ENCODE measurements around the gene TXNDC2. TPM values are rescaled to one million over a fixed set of nuclear protein-coding genes. Genes with fewer than 3 reads are reported as not detected.

Gene TXNDC2
- total and polyA plus RNA-seq, 9 of the 15 experiments (the other 6 are each of a cell fraction or from before 2014, with no cell fraction given), result 1.2 to 4.9 (median 2.3) TPM

DNA sequence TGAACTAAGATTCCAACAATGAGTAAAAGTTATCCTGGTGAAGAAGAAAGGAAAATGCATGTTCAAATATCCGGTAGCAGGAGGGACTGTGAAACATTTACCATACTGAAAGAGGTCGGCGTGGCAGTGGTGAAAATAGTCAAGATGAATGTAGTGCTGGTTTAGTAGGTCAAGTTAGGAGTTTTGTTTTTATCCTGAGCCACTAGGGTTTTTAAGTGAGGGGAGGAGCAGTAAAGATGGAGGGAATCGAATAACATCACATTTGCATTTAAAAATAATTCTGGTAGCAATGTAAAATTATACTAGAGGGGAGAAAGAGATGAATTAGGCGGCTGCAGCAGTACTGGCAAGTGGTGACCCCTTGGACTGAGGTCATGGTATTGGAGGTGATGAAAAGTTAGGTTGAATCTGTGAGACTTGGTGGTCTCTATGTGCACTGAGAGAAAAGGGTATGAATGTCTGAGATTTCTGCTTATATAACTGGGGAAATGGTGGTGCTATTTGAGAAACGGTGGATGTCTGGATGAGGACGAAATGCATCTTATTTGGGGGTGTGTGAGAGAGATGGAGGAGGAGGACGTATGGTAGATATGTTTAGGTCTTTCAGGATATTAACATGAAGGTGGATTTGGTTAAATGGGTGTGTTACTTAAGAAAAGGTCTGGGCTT lies 33.9 kb downstream of the TXNDC2 start (continued):
- TF ChIP-seq, protein P1, sequence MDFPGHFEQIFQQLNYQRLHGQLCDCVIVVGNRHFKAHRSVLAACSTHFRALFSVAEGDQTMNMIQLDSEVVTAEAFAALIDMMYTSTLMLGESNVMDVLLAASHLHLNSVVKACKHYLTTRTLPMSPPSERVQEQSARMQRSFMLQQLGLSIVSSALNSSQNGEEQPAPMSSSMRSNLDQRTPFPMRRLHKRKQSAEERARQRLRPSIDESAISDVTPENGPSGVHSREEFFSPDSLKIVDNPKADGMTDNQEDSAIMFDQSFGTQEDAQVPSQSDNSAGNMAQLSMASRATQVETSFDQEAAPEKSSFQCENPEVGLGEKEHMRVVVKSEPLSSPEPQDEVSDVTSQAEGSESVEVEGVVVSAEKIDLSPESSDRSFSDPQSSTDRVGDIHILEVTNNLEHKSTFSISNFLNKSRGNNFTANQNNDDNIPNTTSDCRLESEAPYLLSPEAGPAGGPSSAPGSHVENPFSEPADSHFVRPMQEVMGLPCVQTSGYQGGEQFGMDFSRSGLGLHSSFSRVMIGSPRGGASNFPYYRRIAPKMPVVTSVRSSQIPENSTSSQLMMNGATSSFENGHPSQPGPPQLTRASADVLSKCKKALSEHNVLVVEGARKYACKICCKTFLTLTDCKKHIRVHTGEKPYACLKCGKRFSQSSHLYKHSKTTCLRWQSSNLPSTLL (IDR thresholded peaks at IDR 0.05), result 0 out of 2 replicates have a peak, but pooled peaks have one; percentile 34
- TF ChIP-seq BCL6 (CRISPR knock-in tag; IDR thresholded peaks at IDR 0.05) (no peak), JUND (IDR thresholded peaks at IDR 0.05; ENCODE audit: borderline replicate concordance, low read depth, low read length) (0 out of 2 replicates have a peak, but pooled peaks have one; percentile 8), JUND (tag; IDR thresholded peaks at IDR 0.05; ENCODE audit: borderline replicate concordance, low read depth, low read length) (no peak), POLR2G (IDR thresholded peaks at IDR 0.05; ENCODE audit: low read depth, low read length) (peak; percentile 37; the same call in 1 of the 2 replicates), TRIM24 (IDR thresholded peaks at IDR 0.05) (0 out of 4 replicates have a peak, but pooled peaks of 1 of the 2 experiments have one; percentile 18), NCOA4 (IDR thresholded peaks at IDR 0.05; ENCODE audit: partially characterized antibody) (no peak), ILK (tag; IDR thresholded peaks at IDR 0.05; ENCODE audit: borderline replicate concordance, low read depth) (no peak), FOXM1 (IDR thresholded peaks at IDR 0.05; ENCODE audit: low read depth) (no peak), FOXM1 (CRISPR knock-in tag; IDR thresholded peaks at IDR 0.05; ENCODE audit: low read depth) (no peak), ARHGAP35 (IDR thresholded peaks at IDR 0.05; ENCODE audit: partially characterized antibody) (no peak), ARID2 (IDR thresholded peaks at IDR 0.05) (peak; percentile 63; the same call in 1 of the 2 replicates), MYNN (IDR thresholded peaks at IDR 0.05) (no peak), MYNN (CRISPR knock-in tag; IDR thresholded peaks at IDR 0.05) (no peak), TFAM (CRISPR knock-in tag; conservative IDR thresholded peaks at IDR 0.05) (no peak), NR1H2 (CRISPR knock-in tag; IDR thresholded peaks at IDR 0.05) (no peak), NFATC3 (IDR thresholded peaks at IDR 0.05) (0 out of 2 replicates have a peak, but pooled peaks have one; percentile 38)
- TF ChIP-seq, protein P2, sequence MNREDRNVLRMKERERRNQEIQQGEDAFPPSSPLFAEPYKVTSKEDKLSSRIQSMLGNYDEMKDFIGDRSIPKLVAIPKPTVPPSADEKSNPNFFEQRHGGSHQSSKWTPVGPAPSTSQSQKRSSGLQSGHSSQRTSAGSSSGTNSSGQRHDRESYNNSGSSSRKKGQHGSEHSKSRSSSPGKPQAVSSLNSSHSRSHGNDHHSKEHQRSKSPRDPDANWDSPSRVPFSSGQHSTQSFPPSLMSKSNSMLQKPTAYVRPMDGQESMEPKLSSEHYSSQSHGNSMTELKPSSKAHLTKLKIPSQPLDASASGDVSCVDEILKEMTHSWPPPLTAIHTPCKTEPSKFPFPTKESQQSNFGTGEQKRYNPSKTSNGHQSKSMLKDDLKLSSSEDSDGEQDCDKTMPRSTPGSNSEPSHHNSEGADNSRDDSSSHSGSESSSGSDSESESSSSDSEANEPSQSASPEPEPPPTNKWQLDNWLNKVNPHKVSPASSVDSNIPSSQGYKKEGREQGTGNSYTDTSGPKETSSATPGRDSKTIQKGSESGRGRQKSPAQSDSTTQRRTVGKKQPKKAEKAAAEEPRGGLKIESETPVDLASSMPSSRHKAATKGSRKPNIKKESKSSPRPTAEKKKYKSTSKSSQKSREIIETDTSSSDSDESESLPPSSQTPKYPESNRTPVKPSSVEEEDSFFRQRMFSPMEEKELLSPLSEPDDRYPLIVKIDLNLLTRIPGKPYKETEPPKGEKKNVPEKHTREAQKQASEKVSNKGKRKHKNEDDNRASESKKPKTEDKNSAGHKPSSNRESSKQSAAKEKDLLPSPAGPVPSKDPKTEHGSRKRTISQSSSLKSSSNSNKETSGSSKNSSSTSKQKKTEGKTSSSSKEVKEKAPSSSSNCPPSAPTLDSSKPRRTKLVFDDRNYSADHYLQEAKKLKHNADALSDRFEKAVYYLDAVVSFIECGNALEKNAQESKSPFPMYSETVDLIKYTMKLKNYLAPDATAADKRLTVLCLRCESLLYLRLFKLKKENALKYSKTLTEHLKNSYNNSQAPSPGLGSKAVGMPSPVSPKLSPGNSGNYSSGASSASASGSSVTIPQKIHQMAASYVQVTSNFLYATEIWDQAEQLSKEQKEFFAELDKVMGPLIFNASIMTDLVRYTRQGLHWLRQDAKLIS (CRISPR knock-in tag; IDR thresholded peaks at IDR 0.05), result no peak
- TF ChIP-seq, protein P3, sequence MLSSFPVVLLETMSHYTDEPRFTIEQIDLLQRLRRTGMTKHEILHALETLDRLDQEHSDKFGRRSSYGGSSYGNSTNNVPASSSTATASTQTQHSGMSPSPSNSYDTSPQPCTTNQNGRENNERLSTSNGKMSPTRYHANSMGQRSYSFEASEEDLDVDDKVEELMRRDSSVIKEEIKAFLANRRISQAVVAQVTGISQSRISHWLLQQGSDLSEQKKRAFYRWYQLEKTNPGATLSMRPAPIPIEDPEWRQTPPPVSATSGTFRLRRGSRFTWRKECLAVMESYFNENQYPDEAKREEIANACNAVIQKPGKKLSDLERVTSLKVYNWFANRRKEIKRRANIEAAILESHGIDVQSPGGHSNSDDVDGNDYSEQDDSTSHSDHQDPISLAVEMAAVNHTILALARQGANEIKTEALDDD (IDR thresholded peaks at IDR 0.05), result peak; percentile 90
- TF ChIP-seq, protein P4, sequence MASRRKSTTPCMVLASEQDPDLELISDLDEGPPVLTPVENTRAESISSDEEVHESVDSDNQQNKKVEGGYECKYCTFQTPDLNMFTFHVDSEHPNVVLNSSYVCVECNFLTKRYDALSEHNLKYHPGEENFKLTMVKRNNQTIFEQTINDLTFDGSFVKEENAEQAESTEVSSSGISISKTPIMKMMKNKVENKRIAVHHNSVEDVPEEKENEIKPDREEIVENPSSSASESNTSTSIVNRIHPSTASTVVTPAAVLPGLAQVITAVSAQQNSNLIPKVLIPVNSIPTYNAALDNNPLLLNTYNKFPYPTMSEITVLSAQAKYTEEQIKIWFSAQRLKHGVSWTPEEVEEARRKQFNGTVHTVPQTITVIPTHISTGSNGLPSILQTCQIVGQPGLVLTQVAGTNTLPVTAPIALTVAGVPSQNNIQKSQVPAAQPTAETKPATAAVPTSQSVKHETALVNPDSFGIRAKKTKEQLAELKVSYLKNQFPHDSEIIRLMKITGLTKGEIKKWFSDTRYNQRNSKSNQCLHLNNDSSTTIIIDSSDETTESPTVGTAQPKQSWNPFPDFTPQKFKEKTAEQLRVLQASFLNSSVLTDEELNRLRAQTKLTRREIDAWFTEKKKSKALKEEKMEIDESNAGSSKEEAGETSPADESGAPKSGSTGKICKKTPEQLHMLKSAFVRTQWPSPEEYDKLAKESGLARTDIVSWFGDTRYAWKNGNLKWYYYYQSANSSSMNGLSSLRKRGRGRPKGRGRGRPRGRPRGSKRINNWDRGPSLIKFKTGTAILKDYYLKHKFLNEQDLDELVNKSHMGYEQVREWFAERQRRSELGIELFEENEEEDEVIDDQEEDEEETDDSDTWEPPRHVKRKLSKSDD (conservative IDR thresholded peaks at IDR 0.05; ENCODE audit: low read length), result no peak

All from K562 (cell line).